ENCODE data around the gene HORMAD2.
"Not testable (repeated sequence)": the region's sequence is repeated elsewhere in the genome, so short reads cannot be mapped to it uniquely, and the experiment has no call there.

- TF ChIP-seq EZH2 (IDR thresholded peaks at IDR 0.05; ENCODE audit: borderline replicate concordance, low read depth, low read length, severe bottlenecking); CTCF (IDR thresholded peaks at IDR 0.05; ENCODE audit: borderline replicate concordance, extremely low read depth, low read length, poor library complexity, severe bottlenecking): not testable (repeated sequence)
These were observed 20.5 kb downstream of the HORMAD2 start for GRCh38 chr22:30100770-30101169.

Measured in DND-41 (cell line).